GM12875 (cell line): Measurements from ENCODE around the gene PPRC1.
A peak's percentile ranks its signal among the peaks of the same experiment; 100 is the strongest.

Experiments used
- H3K4me3 ChIP-seq: one replicate; pipeline ENCODE4 v1.5.1; 2011; ENCODE audit warnings: low read depth, low read length, control low read depth
- CTCF ChIP-seq: IDR thresholded peaks from 2 replicates; pipeline ENCODE4 v1.5.1; 2011; ENCODE audit warnings: low read depth, mild to moderate bottlenecking, control low read depth, inconsistent platforms, low read length, moderate library complexity, borderline replicate concordance; ENCODE audit not compliant: insufficient read depth

Gene PPRC1

GRCh38 chr10:102132563-102133372, at the start of gene PPRC1:
Gene PPRC1, plus strand, starts transcription at chr10:102133040. Its CDS starts 29 bp downstream, at chr10:102133069.
- peak; percentile 84 for TF ChIP-seq CTCF
- H3K4me3 ChIP-seq: peak within 1 kb of the TSS; percentile 99

- no peak for TF ChIP-seq CTCF
- H3K4me3 ChIP-seq: no peak overlapping the region
These were observed 49.3 kb upstream of the PPRC1 start for GRCh38 chr10:102083541-102083940.

- H3K4me3 ChIP-seq: no peak overlapping the region
- no peak for TF ChIP-seq CTCF
These were observed 47.5 kb upstream of the PPRC1 start for GRCh38 chr10:102085336-102085735.

- TF ChIP-seq CTCF: no peak
- H3K4me3 ChIP-seq: no peak overlapping the region
These were observed 46.6 kb upstream of the PPRC1 start for GRCh38 chr10:102086196-102086595.

GRCh38 chr10:102090772-102091171, 42.1 kb upstream of the PPRC1 start:
- TF ChIP-seq CTCF: no peak
- H3K4me3 ChIP-seq: no peak overlapping the region

GRCh38 chr10:102096449-102096848, 36.4 kb upstream of the PPRC1 start:
- no peak for TF ChIP-seq CTCF
- H3K4me3 ChIP-seq: no peak overlapping the region

- no peak overlapping the region for H3K4me3 ChIP-seq
- no peak for TF ChIP-seq CTCF
These were observed 31.7 kb upstream of the PPRC1 start for GRCh38 chr10:102101152-102101551.
